ENCODE results near the gene LPAR1. TPM values are rescaled to one million over a fixed set of nuclear protein-coding genes. Genes with fewer than 3 reads are reported as not detected.

Gene LPAR1
- total and polyA plus RNA-seq, 10 of the 15 experiments (the other 5 are each of a cell fraction or from before 2014, with no cell fraction given): 3.3 to 12.9 (median 8.4) TPM

DNA sequence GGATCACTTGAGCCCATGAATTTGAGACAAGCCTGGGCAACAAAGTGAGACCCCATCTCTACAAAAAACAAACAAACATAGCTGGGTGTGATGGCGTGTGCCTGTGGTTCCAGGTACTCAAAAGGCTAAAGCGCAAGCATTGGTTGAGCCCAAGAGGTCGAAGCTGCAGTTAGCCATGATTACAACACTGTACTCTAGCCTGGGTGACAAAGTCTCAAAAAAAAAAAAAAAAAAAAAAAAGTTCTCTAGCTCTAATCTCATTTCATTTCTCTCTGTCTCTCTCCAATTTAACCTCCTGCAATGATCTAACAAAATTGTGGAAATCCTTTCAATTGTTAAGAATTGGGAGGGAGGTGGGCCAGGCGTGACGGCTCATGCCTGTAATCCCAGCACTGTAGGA, 33.3 kb downstream of the LPAR1 start:
- 42% methylated on average over 5 of the region's 5 CpGs for WGBS (ENCODE audit: insufficient coverage, insufficient replicate concordance, low lambda C conversion rate, missing lambda C conversion rate)
- intact Hi-C loops (cut with micrococcal nuclease; ENCODE audit: unreplicated experiment): no loop called here
- no peaks in the 10 kb centered on the region for H3K36me3 ChIP-seq (ENCODE audit: control insufficient read depth in 2 of 2, insufficient read depth in 2 of 2, low read length in 1 of 2)
- no peaks in the 10 kb centered on the region for H3K4me1 ChIP-seq (ENCODE audit: control insufficient read depth, insufficient read depth, low read length)
- no peak for FAIRE-seq
- in situ Hi-C loops (cut with MboI): no loop called here
- H3K9ac ChIP-seq (ENCODE audit: control insufficient read depth, insufficient read depth, low read length): no peak overlapping the region
- no peak for DNase-seq (ENCODE audit: low read depth, low spot score)
- RAD21 ChIA-PET (ENCODE audit: unreplicated experiment): interaction anchor here (1.1 kb wide), 1 partner anchor 27 kb away, joined by 3 read pairs; no protein-coding TSS in a partner anchor
- H3K4me2 ChIP-seq (ENCODE audit: control insufficient read depth, insufficient read depth): no peak overlapping the region
- no peak for ATAC-seq
- H3K9me3 ChIP-seq (replicated peaks; ENCODE audit: control insufficient read depth, insufficient read depth, low read length): no peaks in the 10 kb centered on the region
- H3K4me3 ChIP-seq: no peak overlapping the region
- BruUV-seq (replicated peaks): no TSS peak
- no peaks in the 10 kb centered on the region for H3K79me2 ChIP-seq (ENCODE audit: control insufficient read depth, insufficient read depth, low read length)
- H2AFZ ChIP-seq (ENCODE audit: control insufficient read depth, low read depth, low read length): no peak overlapping the region
- POLR2A ChIA-PET: interaction anchor here (0.5 to 1.5 kb wide), 5 partner anchors 10 to 311 kb away, joined by 3 to 11 read pairs (median 7); no protein-coding TSS in a partner anchor
- TF ChIP-seq NFYA (IDR thresholded peaks at IDR 0.05; ENCODE audit: borderline replicate concordance, low read depth, low read length) (no peak), CTCF (IDR thresholded peaks at IDR 0.05 in 2 of 3, conservative IDR thresholded peaks at IDR 0.05 in 1 of 3; ENCODE audit: control insufficient read depth in 2 of 3, extremely low read depth in 1 of 3, insufficient read depth in 1 of 3, low read depth in 3 of 3, low read length in 3 of 3) (no peak), RFX5 (IDR thresholded peaks at IDR 0.05; ENCODE audit: low read depth, low read length) (no peak), SMAD1 (IDR thresholded peaks at IDR 0.05; ENCODE audit: low read depth, partially characterized antibody) (no peak), FOXM1 (IDR thresholded peaks at IDR 0.05; ENCODE audit: low read depth, low read length) (no peak), CREB1 (IDR thresholded peaks at IDR 0.05; ENCODE audit: low read depth) (no peak), ZNF217 (IDR thresholded peaks at IDR 0.05) (no peak), RBBP5 (conservative IDR thresholded peaks at IDR 0.05) (no peak), NR2F1 (conservative IDR thresholded peaks at IDR 0.05) (no peak)
- TF ChIP-seq, protein P1, sequence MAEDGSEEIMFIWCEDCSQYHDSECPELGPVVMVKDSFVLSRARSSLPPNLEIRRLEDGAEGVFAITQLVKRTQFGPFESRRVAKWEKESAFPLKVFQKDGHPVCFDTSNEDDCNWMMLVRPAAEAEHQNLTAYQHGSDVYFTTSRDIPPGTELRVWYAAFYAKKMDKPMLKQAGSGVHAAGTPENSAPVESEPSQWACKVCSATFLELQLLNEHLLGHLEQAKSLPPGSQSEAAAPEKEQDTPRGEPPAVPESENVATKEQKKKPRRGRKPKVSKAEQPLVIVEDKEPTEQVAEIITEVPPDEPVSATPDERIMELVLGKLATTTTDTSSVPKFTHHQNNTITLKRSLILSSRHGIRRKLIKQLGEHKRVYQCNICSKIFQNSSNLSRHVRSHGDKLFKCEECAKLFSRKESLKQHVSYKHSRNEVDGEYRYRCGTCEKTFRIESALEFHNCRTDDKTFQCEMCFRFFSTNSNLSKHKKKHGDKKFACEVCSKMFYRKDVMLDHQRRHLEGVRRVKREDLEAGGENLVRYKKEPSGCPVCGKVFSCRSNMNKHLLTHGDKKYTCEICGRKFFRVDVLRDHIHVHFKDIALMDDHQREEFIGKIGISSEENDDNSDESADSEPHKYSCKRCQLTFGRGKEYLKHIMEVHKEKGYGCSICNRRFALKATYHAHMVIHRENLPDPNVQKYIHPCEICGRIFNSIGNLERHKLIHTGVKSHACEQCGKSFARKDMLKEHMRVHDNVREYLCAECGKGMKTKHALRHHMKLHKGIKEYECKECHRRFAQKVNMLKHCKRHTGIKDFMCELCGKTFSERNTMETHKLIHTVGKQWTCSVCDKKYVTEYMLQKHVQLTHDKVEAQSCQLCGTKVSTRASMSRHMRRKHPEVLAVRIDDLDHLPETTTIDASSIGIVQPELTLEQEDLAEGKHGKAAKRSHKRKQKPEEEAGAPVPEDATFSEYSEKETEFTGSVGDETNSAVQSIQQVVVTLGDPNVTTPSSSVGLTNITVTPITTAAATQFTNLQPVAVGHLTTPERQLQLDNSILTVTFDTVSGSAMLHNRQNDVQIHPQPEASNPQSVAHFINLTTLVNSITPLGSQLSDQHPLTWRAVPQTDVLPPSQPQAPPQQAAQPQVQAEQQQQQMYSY (CRISPR knock-in tag; IDR thresholded peaks at IDR 0.05): no peak
- TF ChIP-seq, protein P2, sequence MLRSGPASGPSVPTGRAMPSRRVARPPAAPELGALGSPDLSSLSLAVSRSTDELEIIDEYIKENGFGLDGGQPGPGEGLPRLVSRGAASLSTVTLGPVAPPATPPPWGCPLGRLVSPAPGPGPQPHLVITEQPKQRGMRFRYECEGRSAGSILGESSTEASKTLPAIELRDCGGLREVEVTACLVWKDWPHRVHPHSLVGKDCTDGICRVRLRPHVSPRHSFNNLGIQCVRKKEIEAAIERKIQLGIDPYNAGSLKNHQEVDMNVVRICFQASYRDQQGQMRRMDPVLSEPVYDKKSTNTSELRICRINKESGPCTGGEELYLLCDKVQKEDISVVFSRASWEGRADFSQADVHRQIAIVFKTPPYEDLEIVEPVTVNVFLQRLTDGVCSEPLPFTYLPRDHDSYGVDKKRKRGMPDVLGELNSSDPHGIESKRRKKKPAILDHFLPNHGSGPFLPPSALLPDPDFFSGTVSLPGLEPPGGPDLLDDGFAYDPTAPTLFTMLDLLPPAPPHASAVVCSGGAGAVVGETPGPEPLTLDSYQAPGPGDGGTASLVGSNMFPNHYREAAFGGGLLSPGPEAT (IDR thresholded peaks at IDR 0.05; ENCODE audit: low read depth): no peak
- TF ChIP-seq, protein P3, sequence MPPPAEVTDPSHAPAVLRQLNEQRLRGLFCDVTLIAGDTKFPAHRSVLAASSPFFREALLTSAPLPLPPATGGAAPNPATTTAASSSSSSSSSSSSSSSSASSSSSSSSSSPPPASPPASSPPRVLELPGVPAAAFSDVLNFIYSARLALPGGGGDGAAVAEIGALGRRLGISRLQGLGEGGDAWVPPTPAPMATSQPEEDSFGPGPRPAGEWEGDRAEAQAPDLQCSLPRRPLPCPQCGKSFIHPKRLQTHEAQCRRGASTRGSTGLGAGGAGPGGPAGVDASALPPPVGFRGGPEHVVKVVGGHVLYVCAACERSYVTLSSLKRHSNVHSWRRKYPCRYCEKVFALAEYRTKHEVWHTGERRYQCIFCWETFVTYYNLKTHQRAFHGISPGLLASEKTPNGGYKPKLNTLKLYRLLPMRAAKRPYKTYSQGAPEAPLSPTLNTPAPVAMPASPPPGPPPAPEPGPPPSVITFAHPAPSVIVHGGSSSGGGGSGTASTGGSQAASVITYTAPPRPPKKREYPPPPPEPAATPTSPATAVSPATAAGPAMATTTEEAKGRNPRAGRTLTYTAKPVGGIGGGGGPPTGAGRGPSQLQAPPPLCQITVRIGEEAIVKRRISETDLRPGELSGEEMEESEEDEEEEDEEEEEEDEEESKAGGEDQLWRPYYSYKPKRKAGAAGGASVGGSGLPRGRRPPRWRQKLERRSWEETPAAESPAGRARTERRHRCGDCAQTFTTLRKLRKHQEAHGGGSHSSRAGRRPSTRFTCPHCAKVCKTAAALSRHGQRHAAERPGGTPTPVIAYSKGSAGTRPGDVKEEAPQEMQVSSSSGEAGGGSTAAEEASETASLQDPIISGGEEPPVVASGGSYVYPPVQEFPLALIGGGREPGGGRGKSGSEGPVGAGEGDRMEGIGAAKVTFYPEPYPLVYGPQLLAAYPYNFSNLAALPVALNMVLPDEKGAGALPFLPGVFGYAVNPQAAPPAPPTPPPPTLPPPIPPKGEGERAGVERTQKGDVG (CRISPR knock-in tag; IDR thresholded peaks at IDR 0.05): no peak
- no peaks in the 10 kb centered on the region for H4K20me1 ChIP-seq (ENCODE audit: control insufficient read depth, insufficient read depth)
- H3K27me3 ChIP-seq (replicated peaks in 1 of 2; ENCODE audit: control insufficient read depth in 2 of 2, insufficient read depth in 2 of 2, low read length in 1 of 2): no peaks in the 10 kb centered on the region; a peak in 1 of 4 replicates
- CTCF ChIA-PET: interaction anchor here (0.7 to 1.2 kb wide), 3 partner anchors 10 to 13 kb away, joined by 3 to 4 read pairs (median 3); no protein-coding TSS in a partner anchor
- SMC1A ChIA-PET (ENCODE audit: uncharacterized antibody, unreplicated experiment): interaction anchor here (0.6 to 2.3 kb wide), 4 partner anchors 10 to 186 kb away, joined by 3 to 8 read pairs (median 4); no protein-coding TSS in a partner anchor
- no peak overlapping the region for H3K27ac ChIP-seq (ENCODE audit: control insufficient read depth, insufficient read depth)

Measured in GM12878 (cell line).